Kidney (tissue), 14 donors: ENCODE results near the gene SHQ1. TPM values are rescaled to one million over a fixed set of nuclear protein-coding genes. Genes with fewer than 3 reads are reported as not detected.
"Not testable (repeated sequence)": the region's sequence is repeated elsewhere in the genome, so short reads cannot be mapped to it uniquely, and the experiment has no call there.

Source experiments
- DNase-seq, 5 donors: peaks; one replicate each; pipeline ENCODE4 v3.0.0-alpha.2; 2013 to 2020
- FAIRE-seq: peaks from 2 replicates; lab custom pipeline; 2012; peaks lifted over from hg19 to GRCh38; lab: Jason Lieb, UNC
- H3K27ac ChIP-seq, 2 donors: one replicate each; pipeline ENCODE4 v1.7.0; 2013; ENCODE audit warnings: low read depth in 2 of 2, low read length in 2 of 2, inconsistent platforms in 1 of 2
- H3K27me3 ChIP-seq: one replicate; pipeline ENCODE4 v1.7.1; 2013; ENCODE audit warnings: low read length, inconsistent platforms; ENCODE audit not compliant: control insufficient read depth, insufficient read depth
- H3K36me3 ChIP-seq, 3 donors: one replicate each; pipeline versions ENCODE4 v1.7.0 to v1.7.1; 2013; ENCODE audit warnings: low read length in 3 of 3, control low read depth in 1 of 3, inconsistent platforms in 1 of 3; ENCODE audit not compliant: insufficient read depth in 3 of 3, control insufficient read depth in 2 of 3
- H3K4me1 ChIP-seq, 3 donors: one replicate each; pipeline versions ENCODE4 v1.7.0 to v1.7.1; 2013; ENCODE audit warnings: low read length in 3 of 3, inconsistent platforms in 1 of 3, low read depth in 1 of 3; ENCODE audit not compliant: control insufficient read depth in 2 of 3, insufficient read depth in 2 of 3
- H3K4me3 ChIP-seq, 3 donors: one replicate each; pipeline versions ENCODE4 v1.7.0 to v1.8.1; 2013; ENCODE audit warnings: low read length in 3 of 3, control low read depth in 1 of 3, inconsistent platforms in 1 of 3
- H3K9ac ChIP-seq, 3 donors: one replicate each; pipeline versions ENCODE4 v1.7.0 to v1.7.1; 2013; ENCODE audit warnings: low read length in 3 of 3, control low read depth in 1 of 3, inconsistent platforms in 1 of 3
- H3K9me3 ChIP-seq, 3 donors: one replicate each; pipeline versions ENCODE4 v1.7.0 to v1.7.1; 2013; ENCODE audit warnings: low read length in 3 of 3, control low read depth in 1 of 3, inconsistent platforms in 1 of 3; ENCODE audit not compliant: control insufficient read depth in 2 of 3, insufficient read depth in 1 of 3
- intact Hi-C: fragments of 100-400 bp; cut with DNase I; formaldehyde crosslinking; loops from one replicate; pipeline ENCODE4 v1.11.1; 2022
- polyA plus RNA-seq: library from polyadenylated mRNA; stranded (reverse); fragments of 350-450 nt; fragmentation: Illumina TruSeq; extraction: RNeasy Lipid Tissue Mini Kit (QIAGEN cat#74804); gene quantifications from one replicate; pipeline ENCODE4 v1.2.3, GENCODE V29; 2014; ENCODE audit warnings: low read depth, low replicate concordance; ENCODE audit not compliant: insufficient read depth
- total RNA-seq: library from RNA; stranded (reverse); fragmentation: NEBNext Ultra II Directional; extraction: Animal tissue kit (Norgen Biotek cat#: 25700); gene quantifications from one replicate; pipeline ENCODE4 v1.2.1, GENCODE V29; 2021
- TF ChIP-seq, protein P1 (sequence below): IDR thresholded peaks from 3 replicates; pipeline ENCODE4 v1.5.1; 2012; ENCODE audit warnings: mild to moderate bottlenecking, moderate library complexity, borderline replicate concordance; ENCODE audit not compliant: insufficient read depth; ENCODE audit errors: extremely low read depth
- donor health status: control.
- donor health status: control.
- donor health status: control.
- donor health status: control.
- donor health status: control.
- donor health status: DM: yes; HTN: yes; CAD: no.
- donor health status: Normal renal cell carcinoma (clear cell type).

SHQ1 gene
- total and polyA plus RNA-seq, 2 donors from 2014 or later, result 8.1 to 23.1 TPM

DNA sequence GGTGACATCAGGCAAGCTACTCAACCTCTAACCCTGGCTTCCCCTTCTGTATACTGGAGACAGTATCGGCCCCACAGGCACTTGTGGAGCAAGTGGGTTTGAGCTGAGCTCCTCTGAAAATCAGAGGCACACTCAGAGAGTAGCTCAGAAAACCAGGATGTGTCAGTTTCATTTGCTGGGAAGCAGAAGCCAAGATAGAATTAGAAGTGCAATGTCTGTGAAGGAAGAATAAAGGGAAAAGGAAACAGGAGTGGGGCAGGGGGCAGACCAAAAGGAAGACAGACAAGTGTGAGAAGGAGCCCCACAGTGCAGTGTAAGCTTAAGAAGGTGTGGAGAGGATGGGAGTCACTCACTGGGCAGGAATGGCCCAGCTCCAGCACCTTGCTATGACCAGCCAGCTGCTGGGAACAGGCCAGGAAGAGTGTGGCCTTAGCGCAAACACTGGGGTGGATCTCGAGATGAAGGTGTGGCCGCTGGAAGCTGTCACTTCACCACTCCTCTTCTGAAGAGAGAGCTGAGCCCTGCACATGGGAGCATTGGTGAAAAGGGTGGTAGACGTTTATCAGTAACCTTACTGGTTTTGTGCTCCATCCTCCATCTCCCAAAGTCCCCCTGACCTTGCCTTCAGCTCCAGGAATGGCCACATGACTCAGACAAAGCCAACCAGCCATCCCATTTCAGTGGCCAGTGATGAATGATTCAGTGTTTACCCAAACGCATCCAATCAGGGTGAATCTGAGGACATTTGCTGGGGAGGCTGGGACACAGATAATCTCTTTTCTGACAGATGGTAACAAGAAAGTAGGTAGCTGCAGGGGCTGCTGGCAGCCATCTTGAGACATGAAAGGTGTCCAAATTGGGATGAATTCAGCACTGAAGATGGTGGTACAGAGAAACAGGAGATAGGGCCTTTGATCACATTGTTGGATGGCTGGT lies 108.4 kb downstream of the SHQ1 start:
- TF ChIP-seq, protein P1, sequence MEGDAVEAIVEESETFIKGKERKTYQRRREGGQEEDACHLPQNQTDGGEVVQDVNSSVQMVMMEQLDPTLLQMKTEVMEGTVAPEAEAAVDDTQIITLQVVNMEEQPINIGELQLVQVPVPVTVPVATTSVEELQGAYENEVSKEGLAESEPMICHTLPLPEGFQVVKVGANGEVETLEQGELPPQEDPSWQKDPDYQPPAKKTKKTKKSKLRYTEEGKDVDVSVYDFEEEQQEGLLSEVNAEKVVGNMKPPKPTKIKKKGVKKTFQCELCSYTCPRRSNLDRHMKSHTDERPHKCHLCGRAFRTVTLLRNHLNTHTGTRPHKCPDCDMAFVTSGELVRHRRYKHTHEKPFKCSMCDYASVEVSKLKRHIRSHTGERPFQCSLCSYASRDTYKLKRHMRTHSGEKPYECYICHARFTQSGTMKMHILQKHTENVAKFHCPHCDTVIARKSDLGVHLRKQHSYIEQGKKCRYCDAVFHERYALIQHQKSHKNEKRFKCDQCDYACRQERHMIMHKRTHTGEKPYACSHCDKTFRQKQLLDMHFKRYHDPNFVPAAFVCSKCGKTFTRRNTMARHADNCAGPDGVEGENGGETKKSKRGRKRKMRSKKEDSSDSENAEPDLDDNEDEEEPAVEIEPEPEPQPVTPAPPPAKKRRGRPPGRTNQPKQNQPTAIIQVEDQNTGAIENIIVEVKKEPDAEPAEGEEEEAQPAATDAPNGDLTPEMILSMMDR, result no peak
- peak overlapping the region in 1 of 3 donors; percentile 73 for H3K4me3 ChIP-seq
- no peak for DNase-seq
- no peak overlapping the region for H3K9ac ChIP-seq
- intact Hi-C loops, result no loop called here
- peaks cover 0 to 5% (median 0%) of the 10 kb centered on the region in 3 donors for H3K4me1 ChIP-seq
- no peak overlapping the region for H3K27ac ChIP-seq
- H3K27me3 ChIP-seq, result no peaks in the 10 kb centered on the region
- FAIRE-seq, result no peak
- peaks cover 0 to 1% (median 0%) of the 10 kb centered on the region in 3 donors for H3K9me3 ChIP-seq
- H3K36me3 ChIP-seq, result no peaks in the 10 kb centered on the region

DNA sequence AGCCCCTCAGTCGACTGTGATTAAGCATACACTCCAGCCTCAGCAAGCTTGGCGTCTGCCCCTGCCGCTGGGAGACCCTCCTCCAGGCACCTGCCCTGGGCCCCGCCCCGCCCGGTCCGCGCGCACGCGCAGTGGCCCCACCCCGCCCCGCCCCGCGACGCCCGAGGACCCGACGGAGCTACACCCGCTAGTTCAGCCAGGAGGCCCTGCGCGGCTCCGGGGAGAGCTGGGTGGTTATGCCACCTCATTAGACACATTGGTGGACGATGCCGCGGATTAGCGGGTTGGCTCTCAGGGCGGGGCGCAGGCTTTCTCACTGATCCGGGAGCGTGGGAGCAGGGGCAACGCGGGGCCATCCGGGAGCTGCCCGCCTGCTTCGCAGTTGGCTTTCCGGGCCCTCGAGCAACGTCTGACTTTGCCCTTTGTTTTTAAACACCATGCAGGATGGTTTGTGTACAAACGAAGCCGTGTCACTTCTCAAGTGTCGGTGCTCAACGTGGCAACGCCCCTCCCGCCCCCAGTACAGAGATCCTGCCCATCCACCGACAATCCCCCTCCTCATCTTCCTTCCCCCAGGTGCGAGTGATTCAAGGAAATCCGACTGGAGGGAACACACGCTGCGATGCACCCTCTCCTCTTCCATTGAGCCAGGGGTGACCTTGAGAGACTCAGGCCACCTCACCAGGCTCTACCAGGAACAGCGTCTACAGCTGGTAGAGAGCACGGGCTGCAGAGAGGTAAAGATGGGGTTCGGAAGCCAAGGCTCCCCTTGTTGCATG lies 109.3 kb downstream of the SHQ1 start:
- intact Hi-C loops, result no loop called here
- FAIRE-seq (no peak), DNase-seq (peak; percentile 72 to 91 (median 86))
- H3K9me3 ChIP-seq, result peaks cover 0 to 3% (median 0%) of the 10 kb centered on the region in 3 donors
- H3K27ac ChIP-seq, result no peak overlapping the region
- peak overlapping the region in 1 of 3 donors; percentile 51 for H3K9ac ChIP-seq
- H3K36me3 ChIP-seq, result no peaks in the 10 kb centered on the region
- no peaks in the 10 kb centered on the region for H3K27me3 ChIP-seq
- H3K4me1 ChIP-seq, result peaks cover 0 to 5% (median 0%) of the 10 kb centered on the region in 3 donors
- TF ChIP-seq, protein P1, result no peak
- H3K4me3 ChIP-seq, result peak overlapping the region; percentile 37 to 73 (median 68)

DNA sequence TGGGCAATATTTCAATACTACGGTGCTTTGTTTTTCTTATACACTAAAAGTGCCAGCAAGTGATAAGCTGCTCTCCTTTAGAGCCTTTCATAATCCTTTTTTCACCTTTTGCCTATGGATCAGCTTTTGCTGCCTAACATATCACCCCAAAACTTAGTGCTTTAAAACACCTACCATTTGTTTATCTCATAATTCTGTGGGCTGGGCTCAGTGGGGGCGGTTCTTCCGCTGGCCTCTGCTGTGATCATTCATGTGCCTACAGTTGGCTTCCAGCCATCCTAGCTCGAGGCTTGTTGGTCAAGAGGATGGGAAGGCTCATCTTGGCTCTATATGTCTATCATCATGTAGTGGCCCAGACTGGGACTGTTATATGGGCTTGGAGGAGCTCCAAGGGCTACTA lies 113.2 kb downstream of the SHQ1 start:
- H3K4me1 ChIP-seq, H3K27ac ChIP-seq, DNase-seq, H3K9ac ChIP-seq, H3K36me3 ChIP-seq, H3K4me3 ChIP-seq, H3K9me3 ChIP-seq, FAIRE-seq, H3K27me3 ChIP-seq, intact Hi-C loops: not testable (repeated sequence)

DNA sequence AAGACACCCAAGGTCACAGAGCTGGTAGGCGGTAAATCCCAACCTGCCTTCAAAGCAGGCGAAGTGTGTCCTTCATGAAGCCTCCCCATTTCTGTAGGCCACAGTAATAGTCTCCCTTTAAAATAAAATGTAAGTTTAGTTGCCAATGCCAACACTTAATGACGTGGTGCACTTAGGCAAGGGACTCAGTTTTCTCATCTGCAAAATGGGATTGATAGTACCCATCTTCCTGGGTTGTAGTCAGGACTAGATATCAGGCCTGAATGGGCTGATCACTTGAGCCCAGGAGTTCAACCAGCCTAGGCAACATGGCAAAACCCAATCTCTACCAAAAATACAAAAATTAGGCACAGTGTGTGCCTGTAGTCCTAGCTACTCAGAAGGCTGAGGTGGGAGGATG lies 114.6 kb downstream of the SHQ1 start:
- H3K27me3 ChIP-seq, result no peaks in the 10 kb centered on the region
- peaks cover 0 to 3% (median 0%) of the 10 kb centered on the region in 3 donors for H3K4me1 ChIP-seq
- intact Hi-C loops, result no loop called here
- H3K9me3 ChIP-seq, result peaks cover 0 to 5% (median 3%) of the 10 kb centered on the region in 3 donors
- TF ChIP-seq, protein P1, result no peak
- no peak overlapping the region for H3K9ac ChIP-seq
- FAIRE-seq (no peak), DNase-seq (no peak)
- no peak overlapping the region for H3K27ac ChIP-seq
- H3K36me3 ChIP-seq, result no peaks in the 10 kb centered on the region
- H3K4me3 ChIP-seq, result no peak overlapping the region

DNA sequence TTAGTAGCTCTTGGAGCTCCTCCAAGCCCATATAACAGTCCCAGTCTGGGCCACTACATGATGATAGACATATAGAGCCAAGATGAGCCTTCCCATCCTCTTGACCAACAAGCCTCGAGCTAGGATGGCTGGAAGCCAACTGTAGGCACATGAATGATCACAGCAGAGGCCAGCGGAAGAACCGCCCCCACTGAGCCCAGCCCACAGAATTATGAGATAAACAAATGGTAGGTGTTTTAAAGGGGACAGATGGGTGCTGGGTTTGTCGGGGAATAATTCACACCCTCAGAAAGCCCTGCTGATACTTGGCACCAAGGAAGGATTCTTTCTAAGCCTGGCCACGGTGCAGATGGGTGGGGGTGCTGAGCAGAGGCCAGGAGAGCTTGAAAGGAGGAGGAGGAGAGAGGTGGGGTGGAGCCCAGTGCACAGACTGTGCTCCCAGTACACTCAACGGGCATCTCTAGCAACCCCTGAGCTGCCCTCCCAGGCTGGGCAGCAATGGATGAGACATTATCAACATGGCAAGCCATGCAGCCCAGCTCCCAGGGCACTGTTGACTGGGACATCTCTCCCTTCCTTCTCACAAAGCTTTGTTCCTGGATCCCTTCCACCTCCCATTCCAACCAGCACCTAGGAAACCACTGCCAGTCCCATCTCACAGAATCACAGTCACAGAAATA lies 115.4 kb downstream of the SHQ1 start:
- H3K4me3 ChIP-seq, H3K4me1 ChIP-seq, intact Hi-C loops, H3K9ac ChIP-seq, H3K9me3 ChIP-seq, DNase-seq, H3K36me3 ChIP-seq, H3K27me3 ChIP-seq, FAIRE-seq, H3K27ac ChIP-seq: not testable (repeated sequence)
